Fibroblast of skin of right quadriceps (primary cell): ENCODE results near the gene KCNN3.

Source experiments
- DNase-seq: peaks from one replicate; pipeline ENCODE4 v3.0.0-alpha.2; 2013

Gene KCNN3

GRCh38 chr1:154879038-154879421 is 8.9 kb upstream of the KCNN3 start:
- DNase-seq, result no peak

GRCh38 chr1:154878371-154879037 is 8.4 kb upstream of the KCNN3 start:
- peak; percentile 47 for DNase-seq

GRCh38 chr1:154877370-154877974 is 7.4 kb upstream of the KCNN3 start:
- no peak for DNase-seq

- DNase-seq, result no peak
Observed at GRCh38 chr1:154876842-154877369, 6.8 kb upstream of the KCNN3 start.

- no peak for DNase-seq
Observed at GRCh38 chr1:154874465-154874864, 4.4 kb upstream of the KCNN3 start.

- DNase-seq, result no peak
Observed at GRCh38 chr1:154873321-154873950, 3.4 kb upstream of the KCNN3 start.

GRCh38 chr1:154871374-154871773 is 1.3 kb upstream of the KCNN3 start:
- DNase-seq, result no peak

- DNase-seq, result no peak
Observed at GRCh38 chr1:154870734-154871133, 653 bp upstream of the KCNN3 start.

GRCh38 chr1:154869351-154870114 is 548 bp downstream of the KCNN3 start:
- peak; percentile 14 for DNase-seq

GRCh38 chr1:154867841-154868605 is 2.1 kb downstream of the KCNN3 start:
- no peak for DNase-seq

- peak; percentile 70 for DNase-seq
Observed at GRCh38 chr1:154867064-154867825, 2.8 kb downstream of the KCNN3 start.

GRCh38 chr1:154866257-154867063 is 3.6 kb downstream of the KCNN3 start:
- DNase-seq, result no peak

GRCh38 chr1:154865442-154866256 is 4.4 kb downstream of the KCNN3 start:
- DNase-seq, result no peak

- DNase-seq, result no peak
Observed at GRCh38 chr1:154864189-154864975, 5.7 kb downstream of the KCNN3 start.

- DNase-seq, result peak; percentile 70
Observed at GRCh38 chr1:154863315-154864174, 6.5 kb downstream of the KCNN3 start.

- DNase-seq, result no peak
Observed at GRCh38 chr1:154862907-154863306, 7.2 kb downstream of the KCNN3 start.

GRCh38 chr1:154861607-154862094 is 8.4 kb downstream of the KCNN3 start:
- peak; percentile 66 for DNase-seq
